ENCODE measurements around the gene EIF5. TPM values are rescaled to one million over a fixed set of nuclear protein-coding genes. Genes with fewer than 3 reads are reported as not detected.

The EIF5 gene
- total and polyA plus RNA-seq, 4 donors: 120 to 239 (median 171) TPM

DNA sequence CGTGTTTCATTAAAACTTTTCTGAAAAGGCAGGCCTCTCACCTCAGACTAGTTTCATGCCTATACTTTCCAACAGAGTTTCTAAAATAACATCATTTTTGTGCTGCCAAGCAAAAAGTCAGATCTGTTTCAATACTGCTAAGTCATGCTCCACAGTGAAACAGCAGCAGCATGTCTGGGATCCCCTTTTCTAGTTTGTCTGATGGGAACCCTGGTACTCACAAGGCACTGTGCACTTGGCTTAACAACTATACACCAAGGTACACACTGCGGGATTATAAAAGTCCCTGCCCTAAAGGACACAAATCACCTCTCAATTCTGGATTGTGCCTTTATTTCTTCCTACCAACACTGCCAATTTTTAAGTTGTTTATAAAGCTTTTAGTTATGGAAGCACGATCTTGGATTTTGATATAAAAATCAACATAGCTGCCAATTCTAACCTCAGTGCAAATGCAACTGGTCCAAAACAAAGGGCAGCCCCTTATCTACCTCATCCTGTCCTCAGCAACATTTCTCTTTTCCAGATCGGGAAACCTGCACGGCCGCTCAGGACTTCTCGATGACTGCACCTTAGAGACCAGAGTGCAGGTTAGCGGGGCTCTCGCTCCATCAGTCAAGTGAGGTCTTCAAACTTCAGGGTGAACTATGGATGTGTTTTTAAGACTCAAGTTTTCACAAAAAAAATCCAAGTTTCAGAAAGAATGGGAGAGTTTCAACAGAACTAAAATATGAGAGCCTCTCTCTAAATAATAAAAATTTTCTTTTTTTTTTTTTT, 1.7 kb upstream of the EIF5 start:
- Histone ChIP-seq H3K9me3 (ENCODE audit: control insufficient read depth, insufficient read depth, low read length) (no peaks in the 10 kb centered on the region), H3K27me3 (ENCODE audit: control insufficient read depth, insufficient read depth, low read length) (no peaks in the 10 kb centered on the region), H3K4me1 (ENCODE audit: control insufficient read depth, insufficient read depth, low read length) (peaks cover 22% of the 10 kb centered on the region), H3K27ac (ENCODE audit: low read depth, low read length) (peak overlapping the region; percentile 99), H3K36me3 (ENCODE audit: control insufficient read depth, insufficient read depth, low read length) (peaks cover 14% of the 10 kb centered on the region), H3K4me3 (ENCODE audit: low read depth, low read length) (peak overlapping the region; percentile 97)
- 78% methylated on average over 1 of the region's 9 CpGs for WGBS (ENCODE audit: insufficient coverage)
- DNase-seq (ENCODE audit: low read depth in 4 of 6, low spot score in 6 of 6): no peak

DNA sequence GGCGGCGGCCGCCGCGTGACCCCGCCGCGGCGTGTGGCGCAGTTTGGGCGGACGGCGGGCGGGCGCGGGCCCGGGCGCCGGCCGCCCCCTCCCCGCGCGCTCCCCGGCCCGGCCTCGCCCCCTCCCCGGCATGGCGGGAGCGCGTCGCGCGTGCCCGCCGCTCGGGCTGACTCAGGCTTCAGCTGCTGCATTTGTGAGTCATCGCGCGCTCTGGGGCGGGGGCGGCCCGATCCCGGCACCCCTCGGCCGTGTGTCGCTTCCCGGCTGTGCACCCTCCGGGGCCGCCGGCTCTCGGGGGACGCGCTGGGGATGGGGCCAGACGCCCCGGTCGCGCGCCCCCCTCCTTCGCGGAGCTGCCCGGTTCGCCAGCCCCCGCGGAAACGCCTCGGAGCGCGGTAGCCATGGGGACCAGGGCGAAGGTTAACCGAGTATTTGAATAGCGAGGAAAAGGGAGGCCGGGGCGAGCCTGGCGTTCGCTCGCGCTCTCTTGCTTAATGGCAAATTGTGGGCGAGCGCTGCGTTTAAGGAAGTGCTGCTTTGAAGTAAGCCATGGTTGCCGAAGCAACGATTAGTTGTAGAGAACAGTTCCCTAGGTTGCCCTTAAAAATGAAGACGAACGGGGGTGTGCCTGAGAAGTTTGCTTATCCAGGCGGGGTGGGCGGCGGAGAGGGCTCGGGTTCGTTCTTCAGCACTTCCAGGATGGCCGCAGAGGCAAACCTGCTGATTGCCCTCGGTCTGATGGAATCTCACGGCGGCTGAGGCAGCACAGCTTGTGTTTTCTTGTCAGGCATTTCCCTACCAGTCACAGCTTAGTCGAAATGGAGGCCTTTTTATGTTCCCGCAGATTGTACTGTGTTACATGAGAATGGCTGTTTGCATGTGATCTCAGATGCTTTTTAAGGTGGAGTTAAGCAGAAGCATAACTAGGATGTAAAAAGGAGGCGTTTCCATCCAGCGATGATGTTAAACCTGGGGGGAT, 896 bp downstream of the EIF5 start:
- no peaks in the 10 kb centered on the region for H3K9me3 ChIP-seq (ENCODE audit: control insufficient read depth, insufficient read depth, low read length)
- peak overlapping the region; percentile 97 for H3K4me3 ChIP-seq (ENCODE audit: low read depth, low read length)
- H3K27ac ChIP-seq (ENCODE audit: low read depth, low read length): peak overlapping the region; percentile 94
- DNase-seq (ENCODE audit: low read depth in 4 of 6, low spot score in 6 of 6): peak in 5 of 6 donors; percentile 43 to 83 (median 46)
- peaks cover 36% of the 10 kb centered on the region for H3K36me3 ChIP-seq (ENCODE audit: control insufficient read depth, insufficient read depth, low read length)
- WGBS (ENCODE audit: insufficient coverage): under 1% methylated on average over 94 of the region's 97 CpGs
- no peaks in the 10 kb centered on the region for H3K27me3 ChIP-seq (ENCODE audit: control insufficient read depth, insufficient read depth, low read length)
- H3K4me1 ChIP-seq (ENCODE audit: control insufficient read depth, insufficient read depth, low read length): peaks cover 22% of the 10 kb centered on the region

DNA sequence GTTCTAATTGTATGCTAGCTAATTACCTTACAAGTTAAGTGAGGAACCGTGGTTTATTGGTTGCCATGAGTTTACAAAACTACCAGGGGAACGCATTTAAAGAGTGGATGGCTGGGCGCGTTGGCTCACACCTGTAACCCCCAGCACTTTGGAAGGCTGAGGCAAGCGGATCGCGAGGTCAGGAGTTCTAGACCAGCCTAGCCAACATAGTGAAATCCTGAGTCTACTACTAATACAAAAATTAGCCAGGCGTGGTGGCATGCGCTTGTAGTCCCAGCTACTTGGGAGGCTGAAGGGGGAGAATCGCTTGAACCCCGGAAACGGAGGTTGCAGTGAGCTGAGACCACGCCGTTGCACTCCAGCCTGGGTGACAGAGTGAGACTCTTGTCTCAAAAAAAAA, 2.2 kb downstream of the EIF5 start:
- Histone ChIP-seq H3K4me3 (ENCODE audit: low read depth, low read length) (no peak overlapping the region), H3K9me3 (ENCODE audit: control insufficient read depth, insufficient read depth, low read length) (no peaks in the 10 kb centered on the region), H3K27ac (ENCODE audit: low read depth, low read length) (no peak overlapping the region), H3K36me3 (ENCODE audit: control insufficient read depth, insufficient read depth, low read length) (peaks cover 42% of the 10 kb centered on the region), H3K4me1 (ENCODE audit: control insufficient read depth, insufficient read depth, low read length) (peaks cover 22% of the 10 kb centered on the region), H3K27me3 (ENCODE audit: control insufficient read depth, insufficient read depth, low read length) (no peaks in the 10 kb centered on the region)
- WGBS (ENCODE audit: insufficient coverage): 100% methylated on average over 9 of the region's 14 CpGs
- no peak for DNase-seq (ENCODE audit: low read depth in 4 of 6, low spot score in 6 of 6)

DNA sequence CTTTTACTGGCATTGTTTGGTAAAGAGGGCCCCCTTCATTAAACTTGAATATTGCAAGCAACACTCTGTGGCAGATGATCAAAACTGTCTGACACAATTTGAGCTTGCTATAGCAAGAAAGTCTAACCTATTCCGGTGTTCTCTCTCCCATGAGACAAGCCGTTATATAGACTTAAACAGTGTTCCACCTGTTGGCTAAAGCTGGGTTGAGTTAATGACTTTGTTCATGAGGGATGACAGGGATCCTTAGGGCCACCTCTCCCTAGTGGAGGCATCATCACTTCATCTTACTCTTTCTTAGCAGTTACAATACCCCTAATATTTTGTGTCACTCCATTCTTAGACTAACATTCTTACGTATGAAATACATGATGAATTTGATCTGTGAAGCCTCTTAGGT, 3.8 kb downstream of the EIF5 start:
- Histone ChIP-seq H3K27ac (ENCODE audit: low read depth, low read length) (no peak overlapping the region), H3K36me3 (ENCODE audit: control insufficient read depth, insufficient read depth, low read length) (peaks cover 47% of the 10 kb centered on the region), H3K9me3 (ENCODE audit: control insufficient read depth, insufficient read depth, low read length) (no peaks in the 10 kb centered on the region), H3K4me1 (ENCODE audit: control insufficient read depth, insufficient read depth, low read length) (peaks cover 18% of the 10 kb centered on the region), H3K4me3 (ENCODE audit: low read depth, low read length) (no peak overlapping the region), H3K27me3 (ENCODE audit: control insufficient read depth, insufficient read depth, low read length) (no peaks in the 10 kb centered on the region)
- WGBS (ENCODE audit: insufficient coverage): no CpG with 5 or more reads among the region's 3 CpGs
- no peak for DNase-seq (ENCODE audit: low read depth in 4 of 6, low spot score in 6 of 6)

DNA sequence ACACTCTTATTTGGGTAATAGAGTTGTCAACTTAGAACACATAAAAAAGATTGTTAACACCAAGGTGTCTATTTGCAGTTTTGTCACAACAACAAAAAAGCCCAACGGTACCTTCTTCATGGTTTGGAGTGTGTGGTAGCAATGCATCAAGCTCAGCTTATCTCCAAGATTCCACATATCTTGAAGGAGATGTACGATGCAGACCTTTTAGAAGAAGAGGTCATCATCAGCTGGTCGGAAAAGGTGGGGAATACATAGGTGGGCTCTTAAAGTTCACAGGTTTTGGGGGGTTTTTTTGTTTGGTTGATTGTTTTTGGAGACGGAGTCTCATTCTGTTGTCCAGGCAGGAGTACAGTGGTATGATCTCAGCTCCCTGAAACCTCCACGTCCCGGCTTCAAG, 5.5 kb downstream of the EIF5 start:
- H3K4me1 ChIP-seq (ENCODE audit: control insufficient read depth, insufficient read depth, low read length): peaks cover 12% of the 10 kb centered on the region
- DNase-seq (ENCODE audit: low read depth in 4 of 6, low spot score in 6 of 6): no peak
- no peak overlapping the region for H3K4me3 ChIP-seq (ENCODE audit: low read depth, low read length)
- H3K27me3 ChIP-seq (ENCODE audit: control insufficient read depth, insufficient read depth, low read length): no peaks in the 10 kb centered on the region
- peaks cover 58% of the 10 kb centered on the region for H3K36me3 ChIP-seq (ENCODE audit: control insufficient read depth, insufficient read depth, low read length)
- 67% methylated on average over 3 of the region's 6 CpGs for WGBS (ENCODE audit: insufficient coverage)
- H3K9me3 ChIP-seq (ENCODE audit: control insufficient read depth, insufficient read depth, low read length): no peaks in the 10 kb centered on the region
- H3K27ac ChIP-seq (ENCODE audit: low read depth, low read length): no peak overlapping the region

DNA sequence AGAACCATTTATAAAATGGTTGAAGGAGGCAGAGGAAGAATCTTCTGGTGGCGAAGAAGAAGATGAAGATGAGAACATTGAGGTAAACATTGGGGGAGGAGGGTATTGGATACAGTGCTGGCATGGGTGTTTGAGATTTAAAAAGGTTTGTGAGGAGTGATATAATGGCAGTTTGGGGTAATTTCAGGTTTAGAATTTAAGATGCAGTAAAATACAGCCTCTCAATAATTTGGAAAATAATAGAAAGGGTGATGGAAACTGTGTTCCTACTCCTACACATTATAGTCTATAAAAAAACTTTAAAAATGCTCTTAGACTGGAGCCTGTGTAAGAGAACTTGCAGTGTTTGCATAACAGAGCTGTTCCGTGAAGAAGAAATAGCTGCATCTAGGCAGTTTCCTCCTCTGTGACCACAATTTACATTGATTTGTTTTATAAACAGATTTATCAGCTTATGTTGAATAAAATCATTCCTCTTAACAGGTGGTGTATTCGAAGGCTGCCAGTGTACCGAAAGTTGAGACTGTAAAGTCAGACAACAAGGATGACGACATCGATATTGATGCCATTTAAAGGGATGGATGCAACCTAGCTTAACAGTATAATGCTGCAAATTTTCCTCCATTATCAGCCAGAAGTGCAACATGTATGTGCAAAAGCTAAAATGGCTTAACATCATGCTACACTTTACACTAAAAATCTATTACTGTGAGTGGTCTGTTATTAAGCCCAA, 6.6 kb downstream of the EIF5 start:
- no peaks in the 10 kb centered on the region for H3K27me3 ChIP-seq (ENCODE audit: control insufficient read depth, insufficient read depth, low read length)
- H3K4me3 ChIP-seq (ENCODE audit: low read depth, low read length): no peak overlapping the region
- H3K9me3 ChIP-seq (ENCODE audit: control insufficient read depth, insufficient read depth, low read length): no peaks in the 10 kb centered on the region
- WGBS (ENCODE audit: insufficient coverage): 96% methylated on average over 1 of the region's 6 CpGs
- no peak overlapping the region for H3K27ac ChIP-seq (ENCODE audit: low read depth, low read length)
- no peak for DNase-seq (ENCODE audit: low read depth in 4 of 6, low spot score in 6 of 6)
- peaks cover 61% of the 10 kb centered on the region for H3K36me3 ChIP-seq (ENCODE audit: control insufficient read depth, insufficient read depth, low read length)
- H3K4me1 ChIP-seq (ENCODE audit: control insufficient read depth, insufficient read depth, low read length): peaks cover 8% of the 10 kb centered on the region

DNA sequence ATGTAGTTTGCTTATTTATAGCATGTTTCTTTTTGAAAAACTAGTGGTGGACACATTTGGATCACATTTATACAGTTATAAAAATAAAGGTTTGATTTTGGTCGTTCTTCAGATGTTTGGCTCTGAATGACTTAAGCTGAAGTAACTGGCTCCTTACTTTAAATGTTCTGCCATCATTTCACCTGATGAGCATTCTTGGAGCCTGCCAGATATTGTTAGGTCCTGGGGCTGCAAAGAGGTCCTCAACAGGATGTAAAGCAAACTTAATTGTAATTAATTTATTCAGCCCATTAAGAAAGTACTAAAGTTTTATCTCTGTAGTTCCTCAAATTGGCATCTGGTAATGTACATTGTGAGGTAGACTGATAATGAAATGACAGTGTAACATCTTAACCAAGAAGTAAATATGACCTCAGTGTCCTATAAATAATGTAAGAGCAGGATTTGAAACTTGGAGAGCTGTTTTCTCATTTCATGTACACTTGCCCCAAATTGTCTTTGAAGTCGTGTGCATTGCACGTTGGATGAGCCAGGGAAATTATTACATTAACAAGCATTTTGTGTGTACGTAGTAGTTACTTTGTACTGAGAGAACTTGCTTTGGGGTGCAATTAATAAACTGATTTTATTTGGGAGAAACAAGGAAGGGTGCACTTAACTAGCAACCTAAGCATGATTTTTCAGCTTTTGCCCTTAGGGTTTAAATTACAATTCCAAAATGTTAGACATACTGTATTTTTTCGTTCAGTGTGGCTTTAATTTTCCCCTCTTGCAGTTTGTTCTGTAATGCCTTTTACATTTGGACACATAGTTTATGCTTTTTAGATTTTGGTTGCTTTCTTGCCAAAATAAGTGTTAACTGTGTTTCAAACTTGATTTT, 7.5 kb downstream of the EIF5 start:
- no peaks in the 10 kb centered on the region for H3K4me1 ChIP-seq (ENCODE audit: control insufficient read depth, insufficient read depth, low read length)
- WGBS (ENCODE audit: insufficient coverage): no CpG with 5 or more reads among the region's 5 CpGs
- peaks cover 54% of the 10 kb centered on the region for H3K36me3 ChIP-seq (ENCODE audit: control insufficient read depth, insufficient read depth, low read length)
- H3K4me3 ChIP-seq (ENCODE audit: low read depth, low read length): no peak overlapping the region
- DNase-seq (ENCODE audit: low read depth in 4 of 6, low spot score in 6 of 6): no peak
- no peaks in the 10 kb centered on the region for H3K9me3 ChIP-seq (ENCODE audit: control insufficient read depth, insufficient read depth, low read length)
- H3K27ac ChIP-seq (ENCODE audit: low read depth, low read length): no peak overlapping the region
- no peaks in the 10 kb centered on the region for H3K27me3 ChIP-seq (ENCODE audit: control insufficient read depth, insufficient read depth, low read length)

DNA sequence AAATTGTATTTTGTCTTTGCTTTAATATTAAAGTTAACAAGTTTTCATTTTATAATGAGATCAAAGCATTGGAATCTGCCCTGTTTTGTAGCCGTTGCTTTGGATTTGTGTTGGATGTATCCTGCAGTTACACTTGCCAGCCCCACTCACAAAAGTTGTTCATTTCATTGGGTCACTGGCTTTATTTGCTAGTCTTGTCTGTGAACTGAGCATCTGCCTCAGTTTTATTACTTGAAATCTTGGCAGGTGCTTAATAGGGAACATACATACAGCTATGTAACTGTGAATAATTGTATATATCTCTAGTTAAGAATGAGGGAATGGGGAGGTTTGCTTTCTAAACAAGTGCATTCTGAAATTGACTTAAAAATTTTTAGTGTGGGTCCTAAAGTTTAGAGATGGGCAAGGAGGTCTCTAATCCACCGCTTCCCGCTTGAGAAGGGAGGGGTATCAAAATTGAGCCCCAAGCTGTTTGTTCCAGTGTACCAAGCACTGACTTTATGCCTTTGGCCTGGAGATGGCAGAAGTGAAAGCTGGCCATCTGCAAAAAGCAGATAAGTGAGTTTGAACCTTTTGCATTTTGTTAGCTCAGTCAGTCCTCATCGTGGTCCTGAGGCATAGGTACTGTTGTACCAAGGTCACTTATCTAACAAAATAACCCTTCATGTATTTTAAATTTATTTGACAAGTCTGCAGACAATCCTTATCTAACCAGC, 9.3 kb downstream of the EIF5 start:
- H3K4me1 ChIP-seq (ENCODE audit: control insufficient read depth, insufficient read depth, low read length): no peaks in the 10 kb centered on the region
- 95% methylated on average over 3 of the region's 4 CpGs for WGBS (ENCODE audit: insufficient coverage)
- no peak for DNase-seq (ENCODE audit: low read depth in 4 of 6, low spot score in 6 of 6)
- no peak overlapping the region for H3K4me3 ChIP-seq (ENCODE audit: low read depth, low read length)
- H3K27ac ChIP-seq (ENCODE audit: low read depth, low read length): no peak overlapping the region
- H3K27me3 ChIP-seq (ENCODE audit: control insufficient read depth, insufficient read depth, low read length): no peaks in the 10 kb centered on the region
- H3K36me3 ChIP-seq (ENCODE audit: control insufficient read depth, insufficient read depth, low read length): peaks cover 39% of the 10 kb centered on the region
- no peaks in the 10 kb centered on the region for H3K9me3 ChIP-seq (ENCODE audit: control insufficient read depth, insufficient read depth, low read length)
